Kidney (tissue), 14 donors: ENCODE results near the gene S100A13. TPM values are rescaled to one million over a fixed set of nuclear protein-coding genes. Genes with fewer than 3 reads are reported as not detected.

Experiments
- DNase-seq, 5 donors: peaks; one replicate each; pipeline ENCODE4 v3.0.0-alpha.2; 2013 to 2020
- FAIRE-seq: peaks from 2 replicates; lab custom pipeline; 2012; peaks lifted over from hg19 to GRCh38; lab: Jason Lieb, UNC
- H3K27ac ChIP-seq, 2 donors: one replicate each; pipeline ENCODE4 v1.7.0; 2013; ENCODE audit warnings: low read depth in 2 of 2, low read length in 2 of 2, inconsistent platforms in 1 of 2
- H3K27me3 ChIP-seq: one replicate; pipeline ENCODE4 v1.7.1; 2013; ENCODE audit warnings: low read length, inconsistent platforms; ENCODE audit not compliant: control insufficient read depth, insufficient read depth
- H3K36me3 ChIP-seq, 3 donors: one replicate each; pipeline versions ENCODE4 v1.7.0 to v1.7.1; 2013; ENCODE audit warnings: low read length in 3 of 3, control low read depth in 1 of 3, inconsistent platforms in 1 of 3; ENCODE audit not compliant: insufficient read depth in 3 of 3, control insufficient read depth in 2 of 3
- H3K4me1 ChIP-seq, 3 donors: one replicate each; pipeline versions ENCODE4 v1.7.0 to v1.7.1; 2013; ENCODE audit warnings: low read length in 3 of 3, inconsistent platforms in 1 of 3, low read depth in 1 of 3; ENCODE audit not compliant: control insufficient read depth in 2 of 3, insufficient read depth in 2 of 3
- H3K4me3 ChIP-seq, 3 donors: one replicate each; pipeline versions ENCODE4 v1.7.0 to v1.8.1; 2013; ENCODE audit warnings: low read length in 3 of 3, control low read depth in 1 of 3, inconsistent platforms in 1 of 3
- H3K9ac ChIP-seq, 3 donors: one replicate each; pipeline versions ENCODE4 v1.7.0 to v1.7.1; 2013; ENCODE audit warnings: low read length in 3 of 3, control low read depth in 1 of 3, inconsistent platforms in 1 of 3
- H3K9me3 ChIP-seq, 3 donors: one replicate each; pipeline versions ENCODE4 v1.7.0 to v1.7.1; 2013; ENCODE audit warnings: low read length in 3 of 3, control low read depth in 1 of 3, inconsistent platforms in 1 of 3; ENCODE audit not compliant: control insufficient read depth in 2 of 3, insufficient read depth in 1 of 3
- CTCF ChIP-seq: IDR thresholded peaks from 3 replicates; pipeline ENCODE4 v1.5.1; 2012; ENCODE audit warnings: mild to moderate bottlenecking, moderate library complexity, borderline replicate concordance; ENCODE audit not compliant: insufficient read depth; ENCODE audit errors: extremely low read depth
- intact Hi-C: fragments of 100-400 bp; cut with DNase I; formaldehyde crosslinking; loops from one replicate; pipeline ENCODE4 v1.11.1; 2022
- polyA plus RNA-seq: library from polyadenylated mRNA; stranded (reverse); fragments of 350-450 nt; fragmentation: Illumina TruSeq; extraction: RNeasy Lipid Tissue Mini Kit (QIAGEN cat#74804); gene quantifications from one replicate; pipeline ENCODE4 v1.2.3, GENCODE V29; 2014; ENCODE audit warnings: low read depth, low replicate concordance; ENCODE audit not compliant: insufficient read depth
- total RNA-seq: library from RNA; stranded (reverse); fragmentation: NEBNext Ultra II Directional; extraction: Animal tissue kit (Norgen Biotek cat#: 25700); gene quantifications from one replicate; pipeline ENCODE4 v1.2.1, GENCODE V29; 2021
- donor health status: control.
- donor health status: control.
- donor health status: control.
- donor health status: control.
- donor health status: control.
- donor health status: DM: yes; HTN: yes; CAD: no.
- donor health status: Normal renal cell carcinoma (clear cell type).

The S100A13 gene
- total and polyA plus RNA-seq, 2 donors from 2014 or later, result 225 to 299 TPM

- peaks cover 0 to 32% (median 25%) of the 10 kb centered on the region in 3 donors for H3K4me1 ChIP-seq
- DNase-seq (peak in 1 of 5 donors; percentile 77), FAIRE-seq (no peak)
- no peak for TF ChIP-seq CTCF
- peaks cover 0 to under 1% (median 0%) of the 10 kb centered on the region in 3 donors for H3K36me3 ChIP-seq
- H3K9me3 ChIP-seq, result no peaks in the 10 kb centered on the region
- H3K4me3 ChIP-seq, result no peak overlapping the region
- H3K9ac ChIP-seq, result peak overlapping the region in 1 of 3 donors; percentile 34
- no peaks in the 10 kb centered on the region for H3K27me3 ChIP-seq
- H3K27ac ChIP-seq, result no peak overlapping the region
- intact Hi-C loops, result no loop called here
Measured at GRCh38 chr1:153630384-153630783, 3.1 kb upstream of the S100A13 start.

DNA sequence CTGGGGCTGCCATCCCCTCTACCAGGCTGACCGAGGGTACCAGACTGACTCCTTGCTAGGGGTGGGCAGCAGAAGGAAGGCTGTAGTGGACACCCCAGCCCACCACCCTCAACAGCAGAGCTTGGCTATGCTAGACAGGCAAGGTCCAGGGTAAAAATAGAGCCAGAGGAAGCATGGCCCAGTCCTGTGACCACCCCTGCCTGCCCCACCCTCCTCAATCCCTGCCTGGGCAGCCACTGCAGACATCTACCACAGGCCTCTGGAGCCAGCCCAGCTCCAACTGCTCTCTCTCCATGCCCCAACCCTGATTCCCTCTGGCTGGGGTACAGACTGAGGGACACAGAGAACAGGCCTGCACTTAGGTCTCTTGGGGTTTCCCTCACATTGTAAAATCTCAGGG is 2.7 kb upstream of the S100A13 start:
- H3K4me1 ChIP-seq, result peaks cover 0 to 36% (median 25%) of the 10 kb centered on the region in 3 donors
- no peak for TF ChIP-seq CTCF
- H3K36me3 ChIP-seq, result peaks cover 0 to 4% (median 0%) of the 10 kb centered on the region in 3 donors
- DNase-seq, result peak in 1 of 5 donors; percentile 57
- peak overlapping the region in 1 of 2 donors; percentile 20 for H3K27ac ChIP-seq
- H3K27me3 ChIP-seq, result no peaks in the 10 kb centered on the region
- peak overlapping the region in 1 of 3 donors; percentile 34 for H3K9ac ChIP-seq
- H3K4me3 ChIP-seq, result no peak overlapping the region
- no peak for FAIRE-seq
- H3K9me3 ChIP-seq, result no peaks in the 10 kb centered on the region
- intact Hi-C loops, result no loop called here

DNA sequence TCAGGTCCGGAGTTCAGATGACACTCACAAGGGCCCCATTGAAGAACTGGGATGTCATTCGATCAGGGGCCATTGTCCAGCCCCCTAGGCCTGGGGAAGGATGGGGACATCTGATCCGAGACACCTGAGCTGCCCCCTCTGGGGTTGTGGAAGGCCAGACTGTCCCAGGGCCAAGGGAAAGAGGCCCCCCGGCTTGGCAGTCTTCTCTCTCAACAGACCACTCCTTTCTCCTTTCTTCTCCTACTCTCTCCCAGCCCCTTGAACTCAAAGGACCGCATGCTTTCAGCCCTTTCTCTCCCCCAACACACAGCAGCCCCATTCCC is 2.0 kb upstream of the S100A13 start:
- Histone ChIP-seq H3K9ac (no peak overlapping the region), H3K4me3 (no peak overlapping the region), H3K9me3 (no peaks in the 10 kb centered on the region), H3K27me3 (no peaks in the 10 kb centered on the region), H3K27ac (no peak overlapping the region), H3K36me3 (peaks cover 0 to 4% (median 0%) of the 10 kb centered on the region in 3 donors), H3K4me1 (peaks cover 0 to 37% (median 25%) of the 10 kb centered on the region in 3 donors)
- no peak for TF ChIP-seq CTCF
- peak in 1 of 5 donors; percentile 43 for DNase-seq
- intact Hi-C loops, result no loop called here
- no peak for FAIRE-seq
